ENCODE results near the gene PRKCD. TPM values are rescaled to one million over a fixed set of nuclear protein-coding genes. Genes with fewer than 3 reads are reported as not detected.

Gene PRKCD
- total RNA-seq, 2 experiments from 2014 or later, result 18.1 to 20.1 TPM

GRCh38 chr3:53239800-53240199 is 78.8 kb downstream of the PRKCD start:
- Mint-ChIP-seq H3K4me1 (ENCODE audit: low read depth) (no peaks in the 10 kb centered on the region), H3K4me3 (no peak overlapping the region), H3K27ac (no peak overlapping the region), H3K27me3 (no peaks in the 10 kb centered on the region), H3K36me3 (ENCODE audit: low read depth) (peaks cover 67% of the 10 kb centered on the region), H3K9me3 (no peaks in the 10 kb centered on the region)
- ChIA-PET CTCF (no interaction called here), POLR2A (no interaction called here)
- Histone ChIP-seq H3K9me3 (ENCODE audit: control insufficient read depth in 1 of 2, insufficient read depth in 1 of 2, low read length in 2 of 2) (no peaks in the 10 kb centered on the region), H3K27me3 (ENCODE audit: control insufficient read depth in 1 of 2, insufficient read depth in 2 of 2, low read length in 2 of 2) (no peaks in the 10 kb centered on the region), H3K4me3 (ENCODE audit: low read length) (no peak overlapping the region), H3K4me1 (ENCODE audit: insufficient read depth, low read length) (peaks cover 27% of the 10 kb centered on the region), H3K36me3 (ENCODE audit: insufficient read depth, low read length) (peaks cover 73% of the 10 kb centered on the region), H3K27ac (ENCODE audit: low read depth in 1 of 2, low read length in 2 of 2) (no peak overlapping the region)
- no peak for DNase-seq
- ATAC-seq (ENCODE audit: poor library complexity), result no peak
- TF ChIP-seq, protein P1, sequence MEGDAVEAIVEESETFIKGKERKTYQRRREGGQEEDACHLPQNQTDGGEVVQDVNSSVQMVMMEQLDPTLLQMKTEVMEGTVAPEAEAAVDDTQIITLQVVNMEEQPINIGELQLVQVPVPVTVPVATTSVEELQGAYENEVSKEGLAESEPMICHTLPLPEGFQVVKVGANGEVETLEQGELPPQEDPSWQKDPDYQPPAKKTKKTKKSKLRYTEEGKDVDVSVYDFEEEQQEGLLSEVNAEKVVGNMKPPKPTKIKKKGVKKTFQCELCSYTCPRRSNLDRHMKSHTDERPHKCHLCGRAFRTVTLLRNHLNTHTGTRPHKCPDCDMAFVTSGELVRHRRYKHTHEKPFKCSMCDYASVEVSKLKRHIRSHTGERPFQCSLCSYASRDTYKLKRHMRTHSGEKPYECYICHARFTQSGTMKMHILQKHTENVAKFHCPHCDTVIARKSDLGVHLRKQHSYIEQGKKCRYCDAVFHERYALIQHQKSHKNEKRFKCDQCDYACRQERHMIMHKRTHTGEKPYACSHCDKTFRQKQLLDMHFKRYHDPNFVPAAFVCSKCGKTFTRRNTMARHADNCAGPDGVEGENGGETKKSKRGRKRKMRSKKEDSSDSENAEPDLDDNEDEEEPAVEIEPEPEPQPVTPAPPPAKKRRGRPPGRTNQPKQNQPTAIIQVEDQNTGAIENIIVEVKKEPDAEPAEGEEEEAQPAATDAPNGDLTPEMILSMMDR (IDR thresholded peaks at IDR 0.05), result no peak
- intact Hi-C loops (cut with DNase I, micrococcal nuclease), result no loop called here

- no peak overlapping the region for H3K27ac ChIP-seq (ENCODE audit: low read depth in 1 of 2, low read length in 2 of 2)
- peaks cover 58% of the 10 kb centered on the region for H3K36me3 ChIP-seq (ENCODE audit: insufficient read depth, low read length)
- H3K27me3 Mint-ChIP-seq, result no peaks in the 10 kb centered on the region
- peaks cover 29% of the 10 kb centered on the region for H3K4me1 ChIP-seq (ENCODE audit: insufficient read depth, low read length)
- no peaks in the 10 kb centered on the region for H3K9me3 Mint-ChIP-seq
- ATAC-seq (ENCODE audit: poor library complexity) (no peak), DNase-seq (no peak)
- peaks cover 63% of the 10 kb centered on the region for H3K36me3 Mint-ChIP-seq (ENCODE audit: low read depth)
- no peak overlapping the region for H3K27ac Mint-ChIP-seq
- no peak overlapping the region for H3K4me3 ChIP-seq (ENCODE audit: low read length)
- TF ChIP-seq, protein P1 (IDR thresholded peaks at IDR 0.05), result no peak
- no peaks in the 10 kb centered on the region for H3K9me3 ChIP-seq (ENCODE audit: control insufficient read depth in 1 of 2, insufficient read depth in 1 of 2, low read length in 2 of 2)
- CTCF ChIA-PET, result no interaction called here
- POLR2A ChIA-PET, result no interaction called here
- no peaks in the 10 kb centered on the region for H3K4me1 Mint-ChIP-seq (ENCODE audit: low read depth)
- H3K4me3 Mint-ChIP-seq, result no peak overlapping the region
- intact Hi-C loops (cut with DNase I, micrococcal nuclease), result no loop called here
- no peaks in the 10 kb centered on the region for H3K27me3 ChIP-seq (ENCODE audit: control insufficient read depth in 1 of 2, insufficient read depth in 2 of 2, low read length in 2 of 2)
Measured at GRCh38 chr3:53240989-53241972, 80.3 kb downstream of the PRKCD start.

GRCh38 chr3:53242155-53242554 is 81.1 kb downstream of the PRKCD start:
- POLR2A ChIA-PET, result no interaction called here

More at GRCh38 chr3:53242155-53242554, 81.1 kb downstream of the PRKCD start:
- Mint-ChIP-seq H3K4me3 (no peak overlapping the region), H3K36me3 (ENCODE audit: low read depth) (peaks cover 57% of the 10 kb centered on the region), H3K9me3 (no peaks in the 10 kb centered on the region), H3K27ac (no peak overlapping the region), H3K27me3 (no peaks in the 10 kb centered on the region), H3K4me1 (ENCODE audit: low read depth) (no peaks in the 10 kb centered on the region)
- no peak for ATAC-seq (ENCODE audit: poor library complexity)
- intact Hi-C loops (cut with DNase I, micrococcal nuclease), result no loop called here
- Histone ChIP-seq H3K4me3 (ENCODE audit: low read length) (no peak overlapping the region), H3K27me3 (ENCODE audit: control insufficient read depth in 1 of 2, insufficient read depth in 2 of 2, low read length in 2 of 2) (no peaks in the 10 kb centered on the region), H3K9me3 (ENCODE audit: control insufficient read depth in 1 of 2, insufficient read depth in 1 of 2, low read length in 2 of 2) (no peaks in the 10 kb centered on the region), H3K36me3 (ENCODE audit: insufficient read depth, low read length) (peaks cover 52% of the 10 kb centered on the region), H3K27ac (ENCODE audit: low read depth in 1 of 2, low read length in 2 of 2) (no peak overlapping the region), H3K4me1 (ENCODE audit: insufficient read depth, low read length) (peaks cover 31% of the 10 kb centered on the region)
- CTCF ChIA-PET, result no interaction called here
- TF ChIP-seq, protein P1 (IDR thresholded peaks at IDR 0.05), result no peak
- no peak for DNase-seq

Other genes starting within 250 kb of the PRKCD start
- 10 to 100 TPM; 54.3 to 55.9 TPM for gene SFMBT1, start 115.1 kb upstream of the PRKCD start, total RNA-seq
- gene RFT1, start 30.8 kb upstream of the PRKCD start, total RNA-seq, result 10 to 100 TPM in 1 of 2 experiments, 1 to 10 TPM in 1; 8.5 to 10.2 TPM
- 100 to 1,000 TPM in 1 of 2 experiments, 10 to 100 TPM in 1; 91.5 to 103 TPM for gene TKT, start 94.8 kb downstream of the PRKCD start, total RNA-seq
- 10 to 100 TPM; 58.9 to 60.1 TPM for gene DCP1A, start 186.3 kb downstream of the PRKCD start, total RNA-seq

Data from CD4-positive, alpha-beta T cell (primary cell).